ENCODE data around the gene TANC2. TPM values are rescaled to one million over a fixed set of nuclear protein-coding genes. Genes with fewer than 3 reads are reported as not detected.
"Not testable (repeated sequence)": the region's sequence is repeated elsewhere in the genome, so short reads cannot be mapped to it uniquely, and the experiment has no call there.

TANC2 gene
- polyA plus RNA-seq, 12 donors: 26.0 to 51.3 (median 41.5) TPM; not detected in 1

- no peak for DNase-seq
These were observed 10.1 kb upstream of the TANC2 start for GRCh38 chr17:62955841-62956352.

GRCh38 chr17:62963296-62963695, 2.7 kb upstream of the TANC2 start:
- no peak for DNase-seq

GRCh38 chr17:62964506-62964905, 1.5 kb upstream of the TANC2 start:
- DNase-seq: no peak

GRCh38 chr17:62965174-62965685, 805 bp upstream of the TANC2 start:
- DNase-seq: no peak

- DNase-seq: peak; percentile 66
These were observed 580 bp downstream of the TANC2 start for GRCh38 chr17:62966426-62967204.

- DNase-seq: no peak
These were observed 1.1 kb downstream of the TANC2 start for GRCh38 chr17:62967205-62967529.

- DNase-seq: peak; percentile 78
These were observed 2.4 kb downstream of the TANC2 start for GRCh38 chr17:62968445-62968923.

GRCh38 chr17:62970610-62971009, 4.6 kb downstream of the TANC2 start:
- no peak for DNase-seq

GRCh38 chr17:62971853-62972252, 5.8 kb downstream of the TANC2 start:
- DNase-seq: no peak

GRCh38 chr17:62974788-62975187, 8.8 kb downstream of the TANC2 start:
- DNase-seq: no peak

GRCh38 chr17:62975206-62975605, 9.2 kb downstream of the TANC2 start:
- DNase-seq: no peak

- DNase-seq: not testable (repeated sequence)
These were observed 10.7 kb downstream of the TANC2 start for GRCh38 chr17:62976643-62977231.

- DNase-seq: no peak
These were observed 14.8 kb downstream of the TANC2 start for GRCh38 chr17:62980842-62981241.

GRCh38 chr17:62981933-62982332, 15.9 kb downstream of the TANC2 start:
- no peak for DNase-seq

- no peak for DNase-seq
These were observed 18.8 kb downstream of the TANC2 start for GRCh38 chr17:62984801-62985200.

- no peak for DNase-seq
These were observed 20.5 kb downstream of the TANC2 start for GRCh38 chr17:62986549-62986948.

GRCh38 chr17:62987136-62987535, 21.1 kb downstream of the TANC2 start:
- DNase-seq: no peak

GRCh38 chr17:62989501-62989900, 23.5 kb downstream of the TANC2 start:
- no peak for DNase-seq

GRCh38 chr17:62994931-62995330, 28.9 kb downstream of the TANC2 start:
- no peak for DNase-seq

- DNase-seq: no peak
These were observed 29.4 kb downstream of the TANC2 start for GRCh38 chr17:62995377-62995885.

GRCh38 chr17:62996221-62996620, 30.2 kb downstream of the TANC2 start:
- DNase-seq: no peak

GRCh38 chr17:62998166-62998565, 32.1 kb downstream of the TANC2 start:
- DNase-seq: no peak
